ENCODE measurements around the gene EDEM3.
"Not testable (repeated sequence)": the region's sequence is repeated elsewhere in the genome, so short reads cannot be mapped to it uniquely, and the experiment has no call there.

Gene EDEM3

DNA sequence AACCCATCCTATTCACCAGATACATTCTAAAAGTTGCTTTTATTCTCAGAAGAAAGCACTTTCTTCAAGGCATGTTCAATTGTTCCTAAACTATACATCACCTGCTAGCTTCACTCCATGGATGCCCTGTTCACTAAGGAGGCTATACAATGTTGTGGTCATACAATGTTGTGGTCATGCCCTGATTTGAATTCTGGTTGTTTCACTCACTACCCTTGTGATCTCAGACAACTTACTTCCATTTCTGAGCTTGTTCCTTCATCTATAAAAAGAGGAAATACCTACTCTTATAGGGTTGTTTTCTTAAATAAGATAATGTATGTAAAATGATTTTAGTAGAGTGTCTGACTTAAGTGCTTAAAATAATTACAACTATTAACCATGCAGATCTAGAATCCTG lies 19.7 kb downstream of the EDEM3 start:
- DNase-seq = no peak

DNA sequence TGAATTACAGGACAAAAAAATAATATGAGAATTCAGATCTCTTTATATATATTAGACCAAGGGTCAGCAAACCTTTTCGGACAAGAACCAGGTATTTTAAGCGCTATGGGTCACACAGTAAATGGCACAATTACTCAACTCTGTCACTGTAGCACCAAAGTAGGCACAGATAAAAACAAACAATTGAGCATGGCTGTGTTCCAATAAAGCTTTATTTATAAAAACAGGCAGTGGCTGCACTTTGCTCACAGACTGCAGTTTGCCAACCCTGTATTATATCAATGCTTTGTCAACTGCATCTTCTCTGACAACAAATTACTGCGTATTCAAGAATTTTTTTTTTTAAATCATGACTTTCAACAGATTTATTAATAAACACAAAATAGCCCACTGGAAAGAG lies 29.8 kb downstream of the EDEM3 start:
- DNase-seq = no peak

DNA sequence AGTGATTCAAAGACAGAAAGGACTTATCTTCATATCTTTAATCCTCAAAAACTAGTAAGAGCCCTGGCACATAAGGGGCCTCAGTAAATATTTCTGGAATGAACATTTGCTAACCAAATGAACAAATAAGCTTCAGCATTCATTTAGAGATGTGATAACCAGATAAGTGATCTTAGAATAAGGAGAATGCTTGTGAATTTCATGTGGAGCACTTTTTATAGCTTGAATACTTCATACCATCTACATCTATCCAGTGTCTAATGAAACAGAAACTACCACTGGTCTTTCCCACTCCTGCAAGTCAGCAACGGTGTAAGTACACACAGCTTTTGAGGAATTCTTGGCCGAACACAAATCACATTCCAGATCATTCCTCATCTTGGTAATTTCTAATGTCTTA lies 38.5 kb downstream of the EDEM3 start:
- DNase-seq = no peak

DNA sequence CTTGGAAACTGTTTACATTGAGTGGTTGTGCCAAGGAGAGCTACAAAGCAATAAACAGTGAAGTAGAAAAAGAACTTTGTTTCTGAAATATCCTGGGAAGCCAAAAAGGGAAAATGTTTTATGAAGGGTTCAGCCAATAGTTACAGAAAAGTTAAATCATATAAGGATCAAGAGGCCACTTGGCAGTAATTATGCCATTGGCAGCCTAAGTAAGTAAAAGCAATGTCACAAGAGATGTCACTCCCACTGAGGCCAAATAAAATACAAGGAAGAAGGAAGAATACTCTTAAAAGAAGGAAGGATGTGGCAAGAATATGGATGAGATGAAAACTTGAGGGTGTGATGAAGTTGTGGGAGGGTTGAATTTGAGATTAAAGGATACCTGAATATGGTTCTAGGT lies 45.2 kb downstream of the EDEM3 start:
- no peak for DNase-seq

DNA sequence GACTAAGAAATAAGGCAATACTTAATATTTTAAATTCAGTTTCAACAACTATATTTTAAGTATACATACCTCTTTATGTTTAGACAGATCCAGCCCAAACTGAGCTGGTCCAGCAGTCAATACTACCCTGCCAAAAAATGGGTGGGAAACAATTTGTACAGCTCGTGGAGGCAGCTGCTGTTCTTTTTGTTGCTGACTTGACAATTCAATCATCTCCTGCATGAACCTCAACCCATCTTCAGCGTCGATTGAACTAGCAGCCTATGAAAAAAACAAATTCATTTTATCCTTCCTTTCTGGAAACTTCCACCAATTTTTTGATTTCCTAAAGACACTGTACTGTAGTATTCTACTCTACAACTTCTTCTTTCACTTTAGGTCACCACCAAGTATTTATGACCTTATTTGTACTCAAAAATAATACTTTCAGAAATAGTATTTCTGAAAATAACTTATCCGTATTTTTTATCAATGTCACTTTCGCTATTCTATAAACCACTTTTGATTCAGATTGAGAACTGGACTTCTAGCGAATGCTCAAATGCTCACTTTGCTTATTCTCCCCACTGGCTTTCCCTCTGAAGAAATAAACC lies 46.5 kb downstream of the EDEM3 start:
- DNase-seq = no peak

DNA sequence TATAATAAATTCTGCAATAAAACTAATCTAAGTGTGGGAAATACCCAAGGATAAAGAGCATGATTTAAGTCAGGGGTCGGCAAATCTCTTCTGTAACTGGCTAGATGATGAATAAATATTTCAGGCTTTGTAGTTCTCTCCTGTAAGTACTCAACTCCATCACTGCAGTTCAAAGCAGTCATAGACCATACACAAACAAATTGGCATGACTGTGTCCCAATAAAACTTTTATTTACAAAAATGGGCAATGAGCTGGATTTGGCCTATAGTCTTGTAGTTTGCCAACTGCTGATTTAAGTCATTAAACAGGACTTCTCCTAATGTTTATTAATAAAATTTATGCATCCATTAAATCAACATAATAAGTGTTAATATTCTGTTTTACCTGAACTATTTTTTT lies 49.4 kb downstream of the EDEM3 start:
- DNase-seq = no peak

DNA sequence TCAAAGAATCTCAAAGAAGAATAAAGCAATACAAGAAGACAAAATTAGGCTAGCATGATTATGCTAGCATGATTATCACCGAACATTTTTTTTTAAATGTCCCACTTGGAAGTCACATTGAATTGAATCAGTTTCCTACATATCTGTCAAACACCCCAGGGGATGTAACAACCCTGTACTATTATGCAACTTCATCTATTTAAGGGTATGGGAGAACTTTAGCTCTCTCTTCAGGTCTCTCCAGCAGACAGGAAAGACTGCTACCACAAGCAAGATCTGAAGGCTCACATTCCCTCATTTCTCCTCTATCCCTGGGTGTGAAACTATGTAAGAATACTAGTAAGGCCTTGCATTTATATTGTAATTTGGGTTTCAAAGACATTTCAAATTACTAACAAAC lies 52.8 kb downstream of the EDEM3 start:
- no peak for DNase-seq

DNA sequence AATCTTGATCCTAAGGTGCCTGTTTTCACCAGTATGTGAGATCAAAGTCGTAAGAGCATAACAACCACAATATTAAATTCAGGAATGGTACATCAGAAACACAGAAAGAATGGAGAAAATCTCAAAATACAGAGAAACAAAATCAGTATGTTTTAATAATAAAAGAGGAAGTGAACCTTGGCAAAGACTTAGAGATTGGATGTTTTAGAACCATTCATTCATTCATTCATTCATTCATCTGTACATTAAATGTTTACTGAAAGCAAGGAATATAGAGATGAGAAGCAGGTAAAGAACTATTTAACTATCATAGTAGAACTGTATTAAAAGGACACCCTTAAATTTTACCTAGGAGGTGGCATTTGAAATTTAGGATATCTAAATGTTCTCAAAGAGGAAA lies 55.7 kb downstream of the EDEM3 start:
- DNase-seq = no peak

DNA sequence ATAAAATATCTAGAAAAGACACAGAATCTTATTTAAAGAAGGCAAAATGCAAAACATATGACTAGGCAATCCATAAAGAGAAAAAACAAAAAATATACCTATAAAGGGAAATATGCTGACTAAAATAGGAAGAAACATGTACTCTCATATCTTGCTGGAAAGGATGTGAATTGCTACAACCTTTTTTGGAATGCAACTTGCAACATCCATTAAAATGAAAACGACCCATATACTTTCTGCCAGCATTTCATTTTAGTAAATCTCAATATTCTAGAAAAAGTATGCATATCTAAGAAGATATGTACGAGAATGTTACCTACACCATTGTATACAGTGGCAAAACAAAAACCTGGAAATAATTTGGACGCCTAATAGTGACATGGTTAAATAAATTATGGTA lies 56.6 kb downstream of the EDEM3 start:
- DNase-seq = no peak

DNA sequence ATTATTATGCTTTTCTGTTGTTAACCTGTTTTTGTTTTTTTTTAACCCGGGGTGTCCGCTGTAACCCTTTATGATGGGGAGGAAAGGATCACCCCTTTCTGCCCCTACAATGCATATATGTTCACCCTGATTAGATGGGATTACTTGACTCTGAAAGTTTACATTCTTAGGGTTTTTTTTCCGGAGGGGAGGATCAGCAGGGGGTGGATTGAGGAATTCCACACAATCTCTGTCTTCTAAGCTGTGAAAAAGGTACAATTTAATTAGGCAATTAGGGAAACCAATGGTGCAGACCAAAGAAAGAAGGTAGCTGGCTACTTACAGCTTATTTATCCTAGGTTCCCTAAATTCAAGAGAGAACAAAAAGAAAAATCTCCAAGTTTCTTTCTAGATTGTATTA lies 58.3 kb downstream of the EDEM3 start:
- no peak for DNase-seq

DNA sequence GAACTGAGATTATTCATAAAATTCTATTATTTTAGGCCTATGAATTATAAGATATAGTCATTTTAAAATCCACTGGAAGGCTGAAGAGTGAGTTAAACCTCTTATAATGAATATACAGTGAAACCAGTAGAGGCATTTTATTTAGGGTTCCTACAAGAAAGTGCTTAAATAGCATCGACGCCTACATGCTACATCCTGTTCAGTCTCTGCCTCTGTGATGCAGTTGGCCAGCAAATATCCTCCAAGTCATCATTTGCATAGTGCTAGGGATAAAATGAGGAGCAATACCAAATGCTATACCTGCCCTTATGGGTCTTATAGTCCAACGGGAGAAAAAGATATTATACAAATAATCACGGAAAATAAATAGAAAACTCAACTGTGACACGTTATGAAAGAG lies 59.6 kb downstream of the EDEM3 start:
- no peak for DNase-seq

DNA sequence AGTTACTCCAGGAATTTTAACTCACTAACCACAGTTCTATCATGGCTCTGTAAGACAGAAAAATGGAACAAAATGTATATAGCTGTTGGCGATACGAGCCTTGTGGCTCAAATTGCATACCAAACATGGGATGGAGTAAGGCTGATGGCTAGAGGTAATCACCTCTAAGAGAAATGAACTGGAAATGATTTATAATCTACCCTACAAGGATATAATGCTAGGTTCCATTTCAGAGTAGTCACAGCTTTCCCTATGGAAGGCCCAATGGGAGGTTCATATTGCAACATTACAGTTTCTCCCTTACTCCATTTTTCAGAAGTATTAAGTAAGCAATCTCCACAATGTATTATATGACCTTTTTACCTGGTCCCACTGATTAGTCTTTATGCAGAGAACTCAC lies 61.6 kb downstream of the EDEM3 start:
- DNase-seq = no peak

DNA sequence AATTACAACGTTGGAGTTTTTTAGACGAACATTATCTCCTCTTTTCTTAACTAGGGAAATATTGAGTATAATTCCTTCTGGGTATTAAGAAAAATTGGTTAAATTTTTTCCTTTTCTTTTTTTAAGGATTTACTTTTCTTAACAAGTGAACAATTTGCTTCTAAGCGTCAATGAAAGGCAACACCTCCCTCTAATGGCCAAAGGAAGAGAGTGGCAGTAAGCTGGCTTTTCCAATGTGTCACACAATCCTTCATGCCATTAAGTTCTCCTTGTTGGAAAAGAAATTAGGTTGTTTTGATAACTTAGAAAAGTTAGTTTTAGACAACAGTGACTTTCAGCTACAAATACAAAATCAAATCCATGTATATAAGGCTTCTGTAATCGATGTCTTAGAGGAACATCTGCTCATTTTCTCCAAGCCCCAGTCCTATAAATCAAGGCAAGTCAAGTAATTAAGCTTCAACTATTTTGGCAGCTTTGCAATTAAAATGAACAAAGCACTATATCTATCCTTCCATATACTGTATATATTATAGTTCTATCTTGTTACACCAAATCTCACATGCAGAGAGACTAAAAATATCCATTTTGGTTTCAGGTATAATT lies 62.8 kb downstream of the EDEM3 start:
- DNase-seq = peak; percentile 3

DNA sequence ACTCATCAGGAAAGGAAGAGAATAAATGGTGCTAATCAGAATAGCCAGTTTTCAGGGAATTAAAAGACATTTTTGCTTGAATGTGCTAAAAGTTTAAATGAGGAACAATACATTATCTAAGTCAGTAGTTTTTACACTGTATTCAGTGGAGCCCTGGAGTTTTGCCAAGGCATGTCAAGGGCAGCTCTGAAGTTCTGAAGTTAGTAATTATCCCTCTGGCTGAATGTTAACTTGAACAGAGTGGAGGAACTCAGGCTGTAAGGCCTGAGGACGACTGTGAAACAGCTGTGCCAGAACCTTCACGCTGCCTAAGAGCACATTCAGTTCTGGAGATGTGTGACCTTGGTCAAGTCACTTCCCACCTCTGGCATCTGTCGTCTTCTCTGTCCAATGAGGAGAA lies 68.1 kb downstream of the EDEM3 start:
- DNase-seq = no peak

DNA sequence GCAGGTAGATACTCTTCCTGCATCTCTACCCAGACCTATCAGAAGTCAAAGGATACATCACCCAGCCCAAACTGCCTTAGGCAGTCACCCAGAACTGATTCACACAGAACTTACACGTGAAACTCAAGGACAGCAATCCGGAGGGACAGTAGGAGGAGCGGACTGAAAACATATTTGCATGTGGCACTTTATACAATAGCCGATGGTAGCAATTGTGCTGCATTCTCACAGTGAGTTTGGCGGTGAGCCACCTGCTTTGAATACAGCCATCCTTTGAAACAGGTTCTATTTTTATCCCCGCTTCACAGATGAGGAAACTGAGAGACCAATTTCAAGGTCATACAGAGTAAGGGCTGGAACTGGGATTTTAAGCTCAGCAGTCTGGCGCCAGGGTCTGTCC lies 69.5 kb downstream of the EDEM3 start:
- DNase-seq = no peak

DNA sequence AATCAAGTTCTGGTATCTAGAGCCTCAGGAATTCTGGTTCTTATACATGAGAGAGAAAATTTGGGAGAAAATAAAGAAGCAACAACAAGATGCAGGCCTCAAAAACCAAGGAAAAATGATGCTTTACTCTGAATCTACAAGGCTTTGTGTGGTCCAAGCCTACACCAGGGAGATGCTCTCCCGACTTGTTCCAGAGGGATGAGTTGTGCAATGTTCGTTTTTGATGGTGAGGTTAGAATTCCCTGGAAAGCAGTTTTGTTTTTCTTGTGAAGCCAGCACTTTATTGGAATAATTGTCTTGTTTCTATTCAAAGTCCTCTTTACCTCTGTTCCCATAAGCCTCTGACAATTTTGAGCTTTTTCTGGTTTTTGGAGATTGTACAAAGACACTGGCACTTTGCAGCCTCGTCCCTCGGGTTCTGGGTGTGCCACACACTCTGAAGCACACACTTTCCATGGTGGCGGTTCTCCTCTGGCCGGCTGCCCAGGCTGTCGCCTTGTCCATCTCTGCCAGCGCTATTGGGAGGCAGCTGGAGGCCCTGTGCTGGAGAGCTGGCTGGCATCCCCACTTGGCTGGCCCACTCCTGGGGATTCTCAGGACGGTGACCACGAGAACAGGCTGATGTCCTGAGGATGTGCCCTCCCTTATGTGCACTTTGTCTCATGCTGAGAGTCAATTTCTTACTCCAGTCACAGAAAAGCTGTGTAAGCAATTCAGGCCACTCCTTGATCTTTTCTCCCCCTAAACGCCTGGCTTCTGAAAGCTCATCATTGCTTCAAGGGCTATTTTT lies 70.2 kb downstream of the EDEM3 start:
- DNase-seq = no peak

DNA sequence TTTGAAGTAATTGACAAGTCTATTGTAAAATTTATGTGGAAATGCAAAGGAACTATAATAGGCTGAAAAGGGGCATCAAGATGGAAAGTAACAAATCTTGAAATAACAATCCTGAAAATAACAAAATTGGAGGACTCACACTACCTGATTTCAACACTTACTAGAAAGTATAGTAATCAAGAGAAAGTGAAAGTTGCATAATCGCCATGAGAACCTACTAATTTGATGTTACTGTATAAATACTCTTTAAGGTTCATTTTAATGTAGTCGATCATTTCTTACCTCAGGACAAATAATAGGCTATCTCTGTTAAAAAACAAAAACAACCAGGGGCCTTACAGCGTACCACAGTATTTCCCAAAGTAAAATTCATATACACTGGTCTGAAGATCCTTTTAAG lies 71.7 kb downstream of the EDEM3 start:
- DNase-seq = no peak

DNA sequence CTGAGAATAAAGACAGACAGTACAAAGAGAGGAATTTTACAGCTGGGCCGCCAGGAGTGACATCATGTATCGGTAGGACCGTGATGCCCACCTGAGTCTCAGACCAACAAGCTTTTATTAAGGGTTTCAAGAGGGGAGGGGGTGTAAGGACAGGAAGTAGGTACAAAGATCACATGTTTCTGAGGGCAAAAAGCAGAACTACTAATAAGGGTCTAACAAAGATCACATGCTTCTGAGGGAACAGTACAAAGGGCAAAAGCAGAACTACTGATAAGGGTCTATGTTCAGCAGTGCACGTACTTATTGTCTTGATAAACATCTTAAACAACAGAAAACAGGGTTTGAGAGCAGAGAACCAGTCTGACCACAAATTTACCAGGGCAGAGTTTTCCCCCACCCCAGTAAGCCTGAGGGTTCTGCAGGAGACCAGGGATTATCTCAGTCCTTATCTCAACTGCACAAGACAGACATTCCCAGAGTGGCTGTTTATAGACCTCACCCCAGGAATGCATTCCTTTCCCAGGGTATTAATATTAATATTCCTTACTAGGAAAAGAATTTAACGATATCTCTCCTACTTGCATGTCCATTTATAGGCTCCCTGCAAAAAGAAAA lies 73.9 kb downstream of the EDEM3 start:
- not testable (repeated sequence) for DNase-seq

DNA sequence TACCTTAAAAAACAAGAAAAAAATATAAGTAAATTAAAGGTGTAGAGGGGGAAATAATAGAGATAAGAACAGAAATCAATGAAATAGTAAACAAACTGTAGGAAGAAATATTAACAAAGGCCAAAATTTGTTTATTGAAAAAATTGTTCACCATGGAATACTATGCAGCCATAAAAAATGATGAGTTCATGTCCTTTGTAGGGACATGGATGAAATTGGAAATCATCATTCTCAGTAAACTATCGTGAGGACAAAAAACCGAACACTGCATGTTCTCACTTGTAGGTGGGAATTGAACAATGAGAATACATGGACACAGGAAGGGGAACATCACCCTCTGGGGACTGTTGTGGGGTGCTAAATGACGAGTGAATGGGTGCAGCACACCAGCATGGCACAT lies 75.2 kb downstream of the EDEM3 start:
- DNase-seq = not testable (repeated sequence)

DNA sequence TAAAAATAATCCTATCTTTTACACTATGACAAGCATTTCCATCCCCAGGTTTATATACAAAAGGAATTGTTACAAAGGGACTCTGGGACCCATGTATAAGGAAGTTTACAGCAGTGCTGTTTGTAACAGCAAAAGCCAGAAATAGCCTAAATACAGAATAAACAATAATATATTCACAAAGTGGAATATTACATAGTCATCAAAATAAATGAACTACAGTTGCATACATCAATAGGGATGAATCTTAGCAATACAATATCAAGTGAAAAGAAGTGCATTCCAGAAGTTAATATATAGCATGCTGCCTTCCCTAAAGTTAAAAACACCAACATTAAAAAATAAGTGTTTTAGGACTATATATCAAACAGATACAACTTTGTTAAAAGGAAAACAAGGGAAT lies 77.3 kb downstream of the EDEM3 start:
- no peak for DNase-seq

DNA sequence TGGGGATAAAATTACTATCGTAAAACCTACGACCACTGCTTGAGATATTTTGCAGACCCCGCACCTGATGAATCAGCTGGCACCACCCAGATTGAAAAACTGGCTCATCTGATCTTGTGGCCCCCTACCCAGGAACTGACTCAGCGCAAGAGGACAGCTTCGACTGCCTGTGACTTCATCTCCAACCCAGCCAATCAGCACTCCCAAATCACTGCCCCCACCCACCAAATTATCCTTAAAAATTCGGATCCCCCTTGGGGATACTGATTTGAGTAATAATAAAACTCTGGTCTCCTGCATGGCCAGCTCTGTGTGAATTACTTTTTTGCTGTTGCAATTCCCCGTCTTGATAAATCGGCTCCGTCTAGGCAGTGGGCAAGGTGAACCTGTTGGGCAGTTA lies 81.4 kb downstream of the EDEM3 start:
- DNase-seq = no peak

DNA sequence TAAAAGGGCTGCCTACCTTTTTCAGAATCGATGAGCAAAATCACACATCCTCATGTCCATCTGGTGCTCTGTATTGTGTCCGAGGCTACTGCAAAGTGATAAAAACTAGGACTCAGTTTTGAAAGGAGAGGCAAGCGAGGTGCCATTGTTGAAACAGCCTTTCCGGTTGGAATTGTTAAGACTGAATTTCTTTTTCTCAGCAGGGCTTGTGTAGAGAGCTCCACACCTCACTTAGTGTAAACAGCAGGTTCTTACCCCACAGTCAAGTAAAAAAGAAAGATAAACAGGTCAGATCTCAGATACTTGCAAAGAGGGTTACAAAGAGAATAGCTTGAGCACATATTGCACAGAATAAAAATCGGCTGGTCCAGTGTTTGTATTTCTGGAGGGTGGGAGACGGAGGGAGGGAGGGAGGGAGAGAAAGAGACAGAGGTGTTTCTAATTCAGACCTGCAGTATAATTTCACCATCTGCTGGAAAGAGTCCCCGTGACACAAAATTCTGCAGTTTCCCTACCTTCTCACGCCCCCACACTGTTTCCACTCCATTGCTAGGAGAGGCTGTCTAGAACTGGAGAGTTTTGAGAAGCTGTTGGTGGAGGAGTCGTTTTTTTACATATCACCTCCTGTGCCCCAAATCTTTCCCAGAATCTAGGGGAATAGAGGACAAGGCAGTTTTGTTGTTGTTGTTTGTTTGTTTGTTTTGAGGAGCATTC lies 82.5 kb downstream of the EDEM3 start:
- DNase-seq = no peak

DNA sequence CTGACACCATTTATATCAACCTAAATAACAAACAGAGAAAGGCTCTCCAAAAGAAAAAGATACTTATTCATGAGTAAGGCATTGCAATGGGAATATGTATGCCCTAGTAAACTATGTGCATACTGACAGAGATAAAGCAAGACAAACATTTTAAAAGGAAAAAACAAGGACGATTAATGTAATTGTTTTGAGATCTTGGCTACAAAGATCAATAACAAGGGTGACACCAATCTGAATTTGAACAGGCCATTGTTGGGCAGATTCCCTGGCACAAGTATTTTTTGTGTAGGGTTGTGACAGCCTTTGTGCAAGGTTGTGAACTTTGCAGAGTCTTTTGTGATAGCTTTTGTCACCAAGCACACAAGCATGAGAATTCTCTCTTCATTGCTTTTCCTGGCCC lies 85.3 kb downstream of the EDEM3 start:
- DNase-seq = no peak

DNA sequence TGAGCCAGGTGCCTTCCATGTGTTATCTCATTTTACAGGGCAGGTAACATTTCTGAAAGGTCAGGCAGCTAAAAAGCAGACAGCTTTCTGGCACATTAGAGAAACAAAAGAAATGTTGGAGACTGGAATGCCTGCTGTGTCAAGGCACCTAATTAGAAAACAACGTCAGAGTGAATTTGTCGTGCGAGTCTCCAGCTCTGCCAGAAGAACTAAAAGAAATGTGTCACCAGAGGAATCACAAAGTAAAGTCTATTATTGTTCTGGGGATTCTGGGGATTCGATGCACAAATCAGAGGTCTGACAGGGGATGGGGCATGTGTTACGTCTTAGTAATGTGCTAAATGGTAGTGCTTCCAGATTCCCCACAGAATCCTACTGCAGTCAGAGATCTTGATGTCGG lies 89.3 kb downstream of the EDEM3 start:
- DNase-seq = no peak
